ENCODE results near the gene ARHGAP25. TPM values are rescaled to one million over a fixed set of nuclear protein-coding genes. Genes with fewer than 3 reads are reported as not detected.

ARHGAP25 gene
- total RNA-seq, 1 experiment from 2014 or later = 6.2 TPM

DNA sequence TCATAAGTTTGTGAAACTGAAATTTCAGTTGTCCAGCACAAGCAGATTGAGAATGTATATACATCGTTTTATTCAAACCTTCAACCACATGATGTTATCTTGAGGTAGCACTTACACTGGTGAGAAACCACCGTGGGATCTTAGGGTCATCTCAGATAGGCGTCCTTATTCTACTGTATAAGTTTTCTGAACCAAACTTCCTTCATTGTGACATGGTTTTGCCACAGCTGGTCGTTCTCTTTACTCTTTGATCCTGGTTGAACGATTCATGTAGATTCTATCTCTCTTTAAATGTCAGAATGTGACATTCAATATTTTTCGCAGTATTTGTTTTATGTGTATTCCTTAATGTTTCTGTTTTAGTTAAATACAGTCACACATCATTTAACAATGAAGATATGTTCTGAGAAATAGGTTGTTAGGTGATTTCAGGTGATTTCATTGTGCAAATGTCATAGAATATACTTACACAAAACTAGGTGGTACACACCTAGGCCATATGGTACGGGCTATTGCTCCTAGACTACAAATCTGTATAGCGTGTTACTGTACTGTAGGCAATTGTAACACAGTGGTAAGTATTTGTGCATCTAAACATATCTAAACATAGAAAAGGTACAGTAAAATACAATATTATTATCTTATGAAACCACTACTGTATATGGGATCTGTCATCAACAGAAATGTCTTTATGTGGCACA lies 17.9 kb upstream of the ARHGAP25 start:
- H3K9me3 ChIP-seq (ENCODE audit: low read depth, low read length, poor library complexity, severe bottlenecking) = no peaks in the 10 kb centered on the region

DNA sequence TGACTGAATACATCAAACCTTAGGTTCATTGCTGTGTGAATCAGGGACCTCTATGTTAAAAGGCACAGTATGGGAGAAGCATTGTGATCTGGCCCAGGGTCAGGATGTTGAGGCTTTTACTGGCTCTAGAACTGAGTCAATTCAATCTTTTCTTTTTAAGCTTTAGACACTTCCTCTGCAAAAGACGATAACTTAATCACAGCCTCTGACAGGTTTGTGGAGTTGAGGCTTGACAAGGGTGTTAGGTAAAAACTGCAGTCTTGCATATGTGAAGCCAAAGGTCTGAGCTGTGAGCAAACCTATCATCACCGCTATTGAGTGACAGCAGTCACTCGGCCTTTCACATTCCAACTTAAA lies 17.3 kb upstream of the ARHGAP25 start:
- intact Hi-C loops (cut with micrococcal nuclease; ENCODE audit: unreplicated experiment) = loop anchor here (5.0 kb wide), 1 partner anchor 230 kb away; no protein-coding TSS in a partner anchor
- Histone ChIP-seq H3K27ac (ENCODE audit: low read depth, low read length, poor library complexity, severe bottlenecking) (no peak overlapping the region), H3K4me1 (ENCODE audit: insufficient read depth, low read length, poor library complexity, severe bottlenecking) (peaks cover 21% of the 10 kb centered on the region), H3K9me3 (ENCODE audit: low read depth, low read length, poor library complexity, severe bottlenecking) (no peaks in the 10 kb centered on the region), H3K36me3 (ENCODE audit: insufficient read depth, low read length, poor library complexity, severe bottlenecking) (no peaks in the 10 kb centered on the region), H3K27me3 (replicated peaks; ENCODE audit: insufficient read depth, low read depth, low read length, poor library complexity) (no peaks in the 10 kb centered on the region), H3K4me3 (ENCODE audit: low read depth, low read length, poor library complexity, severe bottlenecking) (no peak overlapping the region)
- ChIA-PET POLR2A (ENCODE audit: low non-redundant PET) (no interaction called here), CTCF (interaction anchor here (1.2 to 1.9 kb wide), 2 partner anchors 8 to 230 kb away, joined by 3 to 6 read pairs; no protein-coding TSS in a partner anchor)
- DNase-seq (ENCODE audit: low spot score) = no peak
- TF ChIP-seq, protein P1, sequence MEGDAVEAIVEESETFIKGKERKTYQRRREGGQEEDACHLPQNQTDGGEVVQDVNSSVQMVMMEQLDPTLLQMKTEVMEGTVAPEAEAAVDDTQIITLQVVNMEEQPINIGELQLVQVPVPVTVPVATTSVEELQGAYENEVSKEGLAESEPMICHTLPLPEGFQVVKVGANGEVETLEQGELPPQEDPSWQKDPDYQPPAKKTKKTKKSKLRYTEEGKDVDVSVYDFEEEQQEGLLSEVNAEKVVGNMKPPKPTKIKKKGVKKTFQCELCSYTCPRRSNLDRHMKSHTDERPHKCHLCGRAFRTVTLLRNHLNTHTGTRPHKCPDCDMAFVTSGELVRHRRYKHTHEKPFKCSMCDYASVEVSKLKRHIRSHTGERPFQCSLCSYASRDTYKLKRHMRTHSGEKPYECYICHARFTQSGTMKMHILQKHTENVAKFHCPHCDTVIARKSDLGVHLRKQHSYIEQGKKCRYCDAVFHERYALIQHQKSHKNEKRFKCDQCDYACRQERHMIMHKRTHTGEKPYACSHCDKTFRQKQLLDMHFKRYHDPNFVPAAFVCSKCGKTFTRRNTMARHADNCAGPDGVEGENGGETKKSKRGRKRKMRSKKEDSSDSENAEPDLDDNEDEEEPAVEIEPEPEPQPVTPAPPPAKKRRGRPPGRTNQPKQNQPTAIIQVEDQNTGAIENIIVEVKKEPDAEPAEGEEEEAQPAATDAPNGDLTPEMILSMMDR (conservative IDR thresholded peaks at IDR 0.05; ENCODE audit: low read depth, low read length) = no peak
- TF ChIP-seq EZH2 (IDR thresholded peaks at IDR 0.05; ENCODE audit: borderline replicate concordance, low read depth, low read length, poor library complexity, severe bottlenecking) = no peak
- BruUV-seq (replicated peaks) = no TSS peak

More for the DNA sequence above, 17.9 kb upstream of the ARHGAP25 start:
- ChIA-PET CTCF (interaction anchor here (1.2 kb wide), 1 partner anchor 229 kb away, joined by 3 read pairs; no protein-coding TSS in a partner anchor), POLR2A (ENCODE audit: low non-redundant PET) (no interaction called here)
- Histone ChIP-seq H3K27me3 (replicated peaks; ENCODE audit: insufficient read depth, low read depth, low read length, poor library complexity) (no peaks in the 10 kb centered on the region), H3K4me1 (ENCODE audit: insufficient read depth, low read length, poor library complexity, severe bottlenecking) (peaks cover 18% of the 10 kb centered on the region), H3K36me3 (ENCODE audit: insufficient read depth, low read length, poor library complexity, severe bottlenecking) (no peaks in the 10 kb centered on the region), H3K4me3 (ENCODE audit: low read depth, low read length, poor library complexity, severe bottlenecking) (no peak overlapping the region), H3K27ac (ENCODE audit: low read depth, low read length, poor library complexity, severe bottlenecking) (no peak overlapping the region)
- TF ChIP-seq, protein P1 (conservative IDR thresholded peaks at IDR 0.05; ENCODE audit: low read depth, low read length) = no peak
- intact Hi-C loops (cut with micrococcal nuclease; ENCODE audit: unreplicated experiment) = loop anchor here (5.0 kb wide), 1 partner anchor 229 kb away; no protein-coding TSS in a partner anchor
- no peak for DNase-seq (ENCODE audit: low spot score)
- no TSS peak for BruUV-seq (replicated peaks)

DNA sequence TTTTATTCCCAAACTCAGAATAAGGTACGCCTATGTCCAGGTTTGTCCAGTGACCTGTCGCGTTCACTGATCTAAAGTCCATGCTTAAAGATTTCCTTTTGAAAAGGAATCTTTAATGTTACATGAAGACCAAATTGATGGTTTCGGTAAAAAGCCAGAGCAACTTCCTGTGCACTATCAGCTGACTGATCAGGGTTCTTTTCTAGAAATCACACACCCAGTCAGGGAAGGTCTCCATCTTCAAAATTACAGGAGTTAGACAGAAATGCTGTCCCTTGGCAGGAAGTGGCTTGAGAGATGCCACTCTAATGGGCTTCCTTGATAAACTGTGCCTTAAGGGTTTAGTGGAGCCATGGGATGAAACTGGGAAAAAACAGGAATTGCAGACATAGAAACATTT lies 14.7 kb upstream of the ARHGAP25 start:
- CTCF ChIA-PET = interaction anchor here (0.6 kb wide), 1 partner anchor 147 kb away, joined by 3 read pairs; no protein-coding TSS in a partner anchor
- intact Hi-C loops (cut with micrococcal nuclease; ENCODE audit: unreplicated experiment) = loop anchor here (5.0 kb wide), 1 partner anchor 233 kb away; no protein-coding TSS in a partner anchor

More for the DNA sequence above, 14.7 kb upstream of the ARHGAP25 start:
- Histone ChIP-seq H3K27me3 (replicated peaks; ENCODE audit: insufficient read depth, low read depth, low read length, poor library complexity) (no peaks in the 10 kb centered on the region), H3K9me3 (ENCODE audit: low read depth, low read length, poor library complexity, severe bottlenecking) (no peaks in the 10 kb centered on the region), H3K4me1 (ENCODE audit: insufficient read depth, low read length, poor library complexity, severe bottlenecking) (peaks cover 18% of the 10 kb centered on the region), H3K4me3 (ENCODE audit: low read depth, low read length, poor library complexity, severe bottlenecking) (no peak overlapping the region), H3K27ac (ENCODE audit: low read depth, low read length, poor library complexity, severe bottlenecking) (no peak overlapping the region), H3K36me3 (ENCODE audit: insufficient read depth, low read length, poor library complexity, severe bottlenecking) (no peaks in the 10 kb centered on the region)
- BruUV-seq (replicated peaks) = no TSS peak
- TF ChIP-seq, protein P1 (conservative IDR thresholded peaks at IDR 0.05; ENCODE audit: low read depth, low read length) = no peak
- TF ChIP-seq EZH2 (IDR thresholded peaks at IDR 0.05; ENCODE audit: borderline replicate concordance, low read depth, low read length, poor library complexity, severe bottlenecking) = no peak
- POLR2A ChIA-PET (ENCODE audit: low non-redundant PET) = no interaction called here
- DNase-seq (ENCODE audit: low spot score) = no peak

Measured in A673 (cell line).